GM11168 (cell line): ENCODE results near the gene RIN2.

Experiments
- in situ Hi-C: fragments of 300-500 bp; cut with MboI; formaldehyde crosslinking; loops from one replicate; pipeline ENCODE4 v1.12.0; 2022; ENCODE audit warnings: low sequenced_read_pairs; ENCODE audit not compliant: unreplicated experiment

Gene RIN2

DNA sequence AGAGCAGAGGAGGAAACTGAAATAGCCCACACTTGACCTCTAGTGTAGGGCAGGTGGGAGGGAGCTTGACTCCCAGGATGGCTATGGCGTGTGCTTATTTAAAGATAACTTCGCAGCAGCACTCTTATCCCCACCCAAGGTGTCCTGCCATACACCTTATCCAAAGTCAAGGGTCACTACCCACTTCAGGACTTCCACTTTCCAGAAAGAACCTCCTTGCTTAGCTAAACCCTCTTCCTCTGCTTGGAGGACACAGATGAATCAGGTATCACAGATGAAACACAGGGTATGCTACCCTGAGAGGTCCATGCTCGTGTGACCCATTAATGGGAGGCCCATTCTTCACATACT lies 2.3 kb downstream of the RIN2 start:
- in situ Hi-C loops: no loop called here

GRCh38 chr20:19761326-19761725 lies 3.3 kb downstream of the RIN2 start:
- in situ Hi-C loops: no loop called here

- in situ Hi-C loops: no loop called here
Measured at GRCh38 chr20:19761841-19762240, 3.8 kb downstream of the RIN2 start.

GRCh38 chr20:19764207-19764606 lies 6.1 kb downstream of the RIN2 start:
- in situ Hi-C loops: no loop called here

DNA sequence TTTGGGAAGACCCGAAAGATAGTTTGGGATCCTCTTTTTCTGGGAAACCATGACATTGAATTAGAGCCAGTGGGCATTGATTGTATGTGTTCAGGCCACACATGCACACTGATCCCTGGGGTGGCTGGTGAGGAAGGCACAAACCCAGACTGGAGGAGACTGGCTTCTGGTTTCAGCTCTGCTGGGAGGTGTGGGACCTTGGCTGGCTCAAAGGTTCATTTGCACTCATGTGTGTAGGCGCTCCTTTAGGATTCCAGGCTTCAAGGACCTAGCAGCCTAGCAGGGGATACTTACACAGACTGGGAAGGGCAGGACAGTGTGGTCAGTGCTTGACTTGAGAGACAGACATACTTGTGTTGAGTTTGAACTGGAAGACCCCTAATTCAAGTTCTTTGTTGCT lies 7.2 kb downstream of the RIN2 start:
- in situ Hi-C loops: no loop called here

- in situ Hi-C loops: no loop called here
Measured at GRCh38 chr20:19765913-19766312, 7.9 kb downstream of the RIN2 start.

- in situ Hi-C loops: no loop called here
Measured at GRCh38 chr20:19767070-19767469, 9.0 kb downstream of the RIN2 start.

DNA sequence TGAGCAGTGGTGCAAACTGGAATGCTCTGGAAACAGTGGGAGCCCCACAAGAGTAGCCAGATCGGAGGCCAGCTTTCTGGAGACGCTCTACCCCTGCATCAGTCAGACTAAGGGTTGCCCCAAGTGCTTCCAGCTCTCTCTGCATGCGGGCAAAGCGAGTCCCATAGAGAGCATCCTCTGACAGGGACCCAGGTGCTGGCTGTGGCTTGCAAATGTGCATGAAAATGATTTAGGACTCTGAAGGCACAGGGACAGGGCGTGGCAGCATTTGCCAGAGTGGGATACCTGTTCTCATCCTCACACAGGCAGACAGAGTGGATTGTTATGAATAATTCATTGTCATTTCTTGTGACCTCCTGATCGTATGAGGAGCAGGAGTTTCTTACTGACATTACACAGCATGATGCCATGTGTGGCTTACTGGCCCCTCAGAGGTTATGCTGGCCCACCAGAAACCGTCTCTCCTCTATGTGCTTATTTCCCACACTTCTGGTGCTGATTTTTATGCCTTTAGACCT lies 10.3 kb downstream of the RIN2 start:
- in situ Hi-C loops: no loop called here

- in situ Hi-C loops: no loop called here
Measured at GRCh38 chr20:19769507-19769906, 11.4 kb downstream of the RIN2 start.

DNA sequence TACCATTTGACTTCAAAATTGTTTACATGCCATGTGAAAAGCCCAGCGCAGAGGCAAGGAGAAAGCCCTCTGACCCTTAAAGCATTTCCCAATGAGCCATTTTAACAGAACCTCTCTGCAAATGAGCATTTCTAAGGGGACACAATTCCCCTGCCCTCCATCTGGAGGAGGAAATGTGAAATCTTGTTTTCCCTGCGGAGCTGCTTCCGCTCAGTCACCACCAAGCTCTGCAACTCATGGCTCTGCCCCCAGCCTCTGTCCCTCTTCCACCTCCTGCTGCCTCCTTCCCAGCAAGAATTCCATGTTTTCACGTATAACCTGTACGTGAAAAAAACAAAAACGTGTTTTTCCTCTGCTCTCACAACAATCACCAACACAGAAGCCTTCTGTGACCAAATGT lies 12.3 kb downstream of the RIN2 start:
- in situ Hi-C loops: no loop called here

DNA sequence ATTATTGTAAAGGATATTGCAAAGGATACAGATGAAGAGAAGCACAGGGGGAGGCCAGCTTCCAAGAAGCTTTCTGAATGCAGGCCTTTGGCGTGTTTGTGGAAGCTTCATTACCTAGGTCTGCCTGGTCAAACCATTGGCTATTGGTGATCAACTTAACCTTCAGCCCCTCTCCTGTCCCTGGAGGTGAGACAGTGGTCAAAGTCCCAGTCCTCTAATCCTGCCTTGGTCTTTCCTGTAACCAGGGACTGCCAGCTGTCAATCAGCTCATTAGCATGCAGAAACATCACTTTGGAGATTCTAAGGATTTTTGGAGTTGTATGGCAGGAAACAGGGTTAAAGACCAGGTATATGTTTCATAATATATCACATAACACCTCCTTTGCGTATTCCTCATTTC lies 13.0 kb downstream of the RIN2 start:
- in situ Hi-C loops: no loop called here

DNA sequence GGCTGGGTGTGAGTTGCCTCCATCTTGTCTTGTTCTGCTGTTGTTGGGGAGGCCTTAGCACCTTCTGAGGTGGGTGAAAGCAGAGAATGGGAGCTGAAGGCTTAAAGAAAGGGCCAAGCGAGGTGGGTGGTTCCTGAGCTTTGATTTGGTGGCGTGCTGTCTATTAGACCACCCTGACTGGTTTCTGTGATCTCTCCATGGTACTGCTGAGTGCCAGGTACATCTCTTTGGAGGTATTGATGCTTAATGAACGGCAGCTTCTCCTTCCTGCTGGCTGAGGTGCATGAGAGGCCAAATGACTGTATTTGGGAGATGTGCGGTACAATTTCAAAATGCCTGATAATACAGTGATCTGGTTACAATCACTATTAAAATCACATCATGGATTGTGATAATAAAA lies 15.4 kb downstream of the RIN2 start:
- in situ Hi-C loops: no loop called here

- in situ Hi-C loops: no loop called here
Measured at GRCh38 chr20:19774135-19774933, 16.3 kb downstream of the RIN2 start.

DNA sequence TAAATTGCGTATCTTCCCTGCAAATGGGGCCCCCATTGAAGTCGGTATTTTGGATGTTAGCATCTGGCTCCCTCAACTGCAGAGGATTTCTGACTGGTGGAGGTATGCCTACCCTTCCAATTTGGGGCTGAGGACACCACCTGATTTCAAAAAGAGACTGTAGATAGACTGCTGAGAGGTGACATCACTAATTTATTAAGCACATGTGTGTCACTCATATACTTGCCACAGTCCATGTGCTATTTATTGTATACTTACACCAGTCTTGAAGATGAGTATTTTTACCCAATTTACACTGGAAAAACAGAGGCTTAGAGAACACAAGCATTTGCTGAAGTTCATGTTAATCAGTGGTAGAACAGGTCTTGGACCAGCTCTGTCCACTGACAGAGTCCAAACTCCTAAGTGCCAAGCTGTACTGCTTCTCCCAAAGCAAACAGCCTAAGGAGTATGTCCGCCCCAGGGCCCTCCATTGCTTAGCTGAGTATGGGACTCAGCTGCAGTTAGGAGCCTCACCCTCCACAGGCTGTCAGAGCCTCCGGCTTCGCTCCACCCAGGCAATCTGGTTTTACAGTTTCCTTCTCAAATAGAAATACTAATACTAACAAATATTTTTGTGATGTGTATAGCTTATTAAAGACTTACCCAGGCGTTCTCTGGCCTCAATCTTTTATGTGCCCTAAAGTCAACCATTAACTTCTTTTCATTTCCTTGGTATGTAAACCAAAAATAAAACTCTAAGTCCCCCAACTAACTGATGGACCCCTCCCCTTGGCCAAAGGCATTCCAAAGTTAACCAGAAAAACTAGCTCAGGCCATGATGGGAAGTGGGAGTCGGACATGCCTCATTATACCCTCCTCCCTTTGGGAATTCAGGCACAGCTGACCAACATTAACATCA lies 17.5 kb downstream of the RIN2 start:
- in situ Hi-C loops: no loop called here

- in situ Hi-C loops: no loop called here
Measured at GRCh38 chr20:19777315-19777714, 19.3 kb downstream of the RIN2 start.

GRCh38 chr20:19777981-19778380 lies 19.9 kb downstream of the RIN2 start:
- in situ Hi-C loops: no loop called here

DNA sequence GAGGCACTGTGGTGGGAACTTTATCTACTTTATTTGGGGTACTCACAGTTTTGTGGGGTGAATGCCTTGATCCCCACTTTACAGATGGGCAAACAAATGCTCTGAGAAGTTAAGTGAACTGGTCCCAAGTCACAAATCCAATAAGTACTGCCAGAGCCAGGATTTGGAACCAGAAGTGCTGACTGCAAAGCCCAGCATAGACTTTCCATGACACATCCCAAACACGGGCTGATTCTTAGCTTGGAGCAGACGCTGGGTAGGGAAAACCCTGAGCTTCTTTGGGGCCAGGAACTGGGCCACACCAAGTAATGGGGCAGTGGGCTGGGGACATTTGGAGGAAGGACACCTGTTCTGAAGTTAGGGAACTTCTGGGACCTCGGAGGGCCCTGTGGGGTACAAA lies 20.3 kb downstream of the RIN2 start:
- in situ Hi-C loops: no loop called here

DNA sequence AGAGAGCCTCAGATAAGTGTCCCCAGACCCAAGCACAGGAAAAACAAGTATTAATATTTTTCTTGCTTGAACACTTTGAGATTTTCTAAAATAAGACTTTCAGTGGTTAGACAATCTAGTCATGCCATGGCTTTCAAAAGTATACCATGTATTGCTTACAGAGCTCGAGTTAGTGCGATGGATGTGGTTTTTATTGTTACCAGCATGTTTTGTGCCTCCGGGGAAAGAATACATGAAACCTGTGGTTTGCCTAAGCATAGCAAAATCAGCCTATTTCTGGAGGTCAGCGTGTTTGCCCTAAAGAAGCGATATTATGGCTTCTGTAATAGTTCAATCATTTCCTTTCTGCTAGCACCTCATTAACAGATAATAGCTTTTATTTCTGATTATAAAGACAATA lies 21.6 kb downstream of the RIN2 start:
- in situ Hi-C loops: loop anchor here (10.0 kb wide), 1 partner anchor 205 kb away; no protein-coding TSS in a partner anchor

- in situ Hi-C loops: loop anchor here (10.0 kb wide), 1 partner anchor 205 kb away; no protein-coding TSS in a partner anchor
Measured at GRCh38 chr20:19780261-19780660, 22.2 kb downstream of the RIN2 start.

DNA sequence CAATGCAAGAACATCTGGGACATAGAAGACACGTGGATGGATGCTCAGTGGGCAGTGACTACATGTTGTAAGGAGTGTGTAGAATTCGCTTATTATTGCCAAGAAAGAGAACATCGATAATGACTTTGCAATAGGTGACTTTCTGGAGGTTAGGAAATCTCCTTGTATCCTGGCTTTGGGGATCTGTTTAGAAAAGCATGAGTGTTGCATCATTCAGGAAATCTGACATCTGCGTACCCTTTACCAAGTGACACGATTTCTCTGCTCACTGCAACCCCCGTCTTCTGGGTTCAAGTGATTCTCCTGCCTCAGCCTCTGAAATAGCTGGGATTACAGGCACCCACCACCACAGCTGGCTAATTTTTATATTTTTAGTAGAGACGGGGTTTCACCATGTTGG lies 23.2 kb downstream of the RIN2 start:
- in situ Hi-C loops: loop anchor here (10.0 kb wide), 1 partner anchor 204 kb away; no protein-coding TSS in a partner anchor

DNA sequence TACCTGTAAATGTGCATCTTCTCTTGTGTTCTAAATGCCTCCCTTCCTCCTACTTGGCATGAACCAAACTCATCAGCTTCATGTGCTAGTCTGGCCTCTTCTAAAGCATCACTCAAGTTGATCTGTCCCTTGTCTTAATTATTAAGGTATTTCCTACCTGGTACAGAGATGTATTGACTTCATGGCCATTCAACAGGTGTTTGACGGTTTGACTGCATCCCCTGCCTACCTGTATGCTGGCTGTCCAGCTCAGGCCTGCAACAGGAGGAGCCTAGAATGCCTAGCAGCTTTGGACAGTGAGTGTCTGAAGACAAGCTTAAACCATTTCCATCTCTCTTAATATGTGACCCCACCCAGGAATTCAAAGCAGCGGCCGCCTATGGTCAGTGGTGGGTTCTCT lies 24.6 kb downstream of the RIN2 start:
- in situ Hi-C loops: loop anchor here (10.0 kb wide), 1 partner anchor 202 kb away; no protein-coding TSS in a partner anchor
